Hematopoietic multipotent progenitor cell treated with erythropoietin and hydrocortisone succinate and interleukin-3 and kit ligand, for 15 days (in vitro differentiated cells): Measurements from ENCODE around the gene IYD.
"Not testable (repeated sequence)": the region's sequence is repeated elsewhere in the genome, so short reads cannot be mapped to it uniquely, and the experiment has no call there.

Experiments
- DNase-seq: peaks from one replicate; pipeline ENCODE4 v3.0.0-alpha.2; 2015; ENCODE audit warnings: low spot score

IYD gene

DNA sequence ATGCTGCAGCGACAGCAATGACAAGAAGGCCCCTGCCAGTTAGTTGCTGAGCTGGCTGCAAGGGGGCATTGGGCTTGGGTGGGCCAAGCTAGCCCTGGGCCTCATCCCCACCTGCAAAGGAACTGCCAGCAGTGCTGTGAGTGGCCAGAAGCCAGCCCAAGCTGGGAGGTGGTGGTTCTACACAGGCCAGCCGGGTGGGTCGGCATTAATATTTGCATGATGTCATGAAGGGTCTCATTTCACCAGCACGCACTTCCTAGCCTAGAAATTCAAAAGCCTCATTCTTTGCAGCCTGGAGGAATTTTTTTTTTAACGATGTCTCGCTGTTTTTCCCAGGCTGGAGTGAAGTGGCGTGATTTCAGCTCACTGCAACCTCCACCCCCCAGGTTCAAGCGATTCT, 62.0 kb downstream of the IYD start:
- DNase-seq, result no peak

DNA sequence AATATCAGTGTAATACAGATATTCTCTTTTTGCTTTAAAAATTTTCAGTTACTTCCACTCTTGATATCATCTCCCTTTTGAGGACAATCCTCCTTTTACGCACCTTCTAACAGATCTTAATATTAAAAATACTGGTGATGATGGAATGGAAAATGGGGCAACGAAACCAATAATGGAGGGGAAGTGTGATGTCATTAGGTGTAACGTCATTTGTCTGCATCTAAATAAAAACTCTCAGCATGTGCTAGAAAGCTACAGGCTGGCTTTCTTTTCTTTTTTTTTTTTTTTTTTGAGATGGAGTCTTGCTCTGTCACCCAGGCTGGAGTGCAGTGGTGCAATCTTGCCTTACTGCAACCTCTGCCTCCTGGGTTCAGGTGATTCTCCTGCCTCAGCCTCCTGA, 66.5 kb downstream of the IYD start:
- DNase-seq, result no peak

DNA sequence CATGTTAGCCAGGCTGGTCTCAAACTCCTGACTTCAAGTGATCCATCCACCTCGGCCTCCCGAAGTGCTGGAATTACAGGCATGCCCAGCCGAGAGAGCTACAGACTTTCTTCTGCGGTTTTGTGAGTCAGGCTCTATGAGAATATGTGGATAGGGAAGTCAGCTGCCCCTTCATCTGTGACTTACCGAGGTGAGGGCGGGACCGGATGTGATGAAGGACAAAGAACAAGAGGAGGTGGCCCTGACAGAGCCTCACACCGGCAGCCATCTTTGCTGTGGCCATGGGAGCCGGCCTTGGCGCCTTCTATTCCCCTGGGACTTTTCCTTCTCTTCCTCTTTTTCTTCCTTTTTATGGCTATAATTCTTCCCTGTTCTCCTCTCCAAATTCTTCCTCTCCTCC, 67.0 kb downstream of the IYD start:
- DNase-seq, result no peak

DNA sequence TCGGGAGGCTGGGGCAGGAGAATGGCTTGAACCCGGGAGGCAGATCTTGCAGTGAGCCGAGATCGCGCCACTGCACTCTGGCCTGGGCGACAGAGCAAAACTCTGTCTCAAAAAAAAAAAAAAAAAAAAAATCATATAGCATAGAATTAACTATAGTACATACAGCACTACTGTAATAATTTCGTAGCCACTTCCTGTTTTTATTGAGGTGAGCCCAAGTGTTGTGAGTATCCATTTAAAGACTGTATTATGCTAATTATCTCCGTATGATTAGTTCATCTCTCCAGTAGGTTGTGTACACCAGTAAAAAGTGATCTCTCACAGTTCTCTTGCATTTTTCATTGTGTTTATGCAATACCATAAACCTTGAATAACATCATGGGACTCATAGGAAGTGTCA, 70.6 kb downstream of the IYD start:
- DNase-seq, result no peak

DNA sequence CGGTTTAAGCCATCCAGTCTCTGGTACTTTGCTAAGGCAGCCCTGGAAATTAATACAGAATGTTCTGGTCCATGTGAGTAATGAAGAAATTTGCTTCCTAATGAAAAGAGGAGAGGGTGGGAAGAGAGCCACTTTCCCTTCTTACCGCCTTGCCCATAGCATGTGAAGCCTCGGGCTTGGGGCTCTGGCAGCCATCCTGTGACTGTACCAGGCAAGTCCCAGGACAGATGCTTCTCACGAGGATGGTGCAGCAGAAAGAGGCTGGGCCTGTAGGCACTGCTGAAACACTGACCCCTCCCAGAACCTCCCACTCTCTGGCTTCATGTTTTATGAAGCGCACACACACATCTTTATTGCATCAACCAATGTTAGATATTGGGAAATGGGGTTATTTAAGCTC, 74.8 kb downstream of the IYD start:
- DNase-seq, result no peak

DNA sequence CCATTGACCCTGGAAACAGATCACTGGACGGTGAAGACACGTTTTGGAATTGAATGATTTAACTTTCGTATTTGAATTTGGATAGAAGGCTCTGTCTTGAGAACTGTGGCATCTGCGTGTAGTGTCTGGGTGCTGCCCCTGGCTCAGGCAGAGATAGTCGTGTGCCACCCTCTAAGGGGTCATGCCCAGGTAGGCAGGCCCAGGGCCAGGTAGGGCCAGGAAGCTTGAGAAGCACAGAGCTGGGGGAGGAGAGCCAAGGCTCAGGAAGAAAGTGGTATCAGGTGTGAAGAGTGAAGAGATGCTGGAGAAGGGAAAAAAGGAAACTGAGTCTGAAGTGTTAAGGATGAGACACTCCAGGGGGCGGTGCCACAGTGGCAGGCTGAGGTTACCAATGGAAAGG, 75.5 kb downstream of the IYD start:
- no peak for DNase-seq

DNA sequence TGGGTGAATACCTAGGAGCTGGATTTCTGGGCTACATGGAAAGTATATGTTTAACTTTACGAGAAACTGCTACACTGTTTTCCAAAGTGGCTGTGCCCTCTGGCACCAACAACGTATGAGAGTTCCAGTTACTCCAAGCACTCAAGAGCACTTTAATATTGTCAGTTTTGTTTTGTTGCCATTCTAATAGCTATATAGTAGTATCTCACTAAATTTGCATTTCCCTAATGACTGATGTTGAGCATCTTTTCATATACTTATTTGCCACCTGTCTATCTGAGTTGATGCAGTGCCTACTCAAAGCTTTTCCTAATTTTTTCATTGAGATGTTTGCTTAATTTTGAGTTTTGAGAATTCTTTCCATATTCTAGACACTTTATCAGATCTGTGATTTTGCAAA, 76.7 kb downstream of the IYD start:
- no peak for DNase-seq

DNA sequence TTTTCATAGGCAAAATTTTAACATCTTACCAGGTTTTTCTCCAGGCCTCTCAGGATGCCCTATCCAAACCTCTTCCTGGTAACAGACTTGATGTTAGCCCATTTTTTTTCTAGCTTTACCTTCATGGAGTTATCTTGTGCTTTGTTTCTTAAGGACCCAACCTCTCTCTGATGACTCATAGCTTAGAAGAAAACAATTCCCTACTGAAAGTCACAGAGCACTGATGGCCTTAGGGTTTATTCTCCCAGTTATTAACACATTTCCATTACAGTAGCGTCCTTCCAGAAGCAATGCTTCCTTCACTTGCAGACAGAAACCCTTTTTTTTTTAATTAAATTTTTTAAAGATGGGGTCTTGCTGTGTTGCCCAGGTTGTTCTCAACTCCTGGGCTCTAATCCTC, 79.4 kb downstream of the IYD start:
- DNase-seq, result no peak

DNA sequence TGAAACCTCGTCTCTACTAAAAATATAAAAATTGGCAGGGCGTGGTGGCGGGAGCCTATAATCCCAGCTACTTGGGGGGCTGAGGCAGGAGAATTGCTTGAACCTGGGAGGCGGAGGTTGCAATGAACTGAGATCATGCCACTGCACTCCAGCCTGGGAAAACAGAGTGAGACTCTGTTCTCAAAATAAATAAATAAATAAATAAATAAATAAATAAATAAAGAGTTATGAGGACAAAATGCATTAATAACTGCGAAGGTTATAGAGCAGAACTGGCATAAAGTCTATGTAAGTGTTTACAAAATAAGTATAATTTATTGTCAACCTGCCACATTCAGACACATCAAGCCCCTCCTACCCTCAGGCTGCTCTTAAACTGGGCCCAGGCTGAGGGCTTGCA, 80.2 kb downstream of the IYD start:
- not testable (repeated sequence) for DNase-seq

DNA sequence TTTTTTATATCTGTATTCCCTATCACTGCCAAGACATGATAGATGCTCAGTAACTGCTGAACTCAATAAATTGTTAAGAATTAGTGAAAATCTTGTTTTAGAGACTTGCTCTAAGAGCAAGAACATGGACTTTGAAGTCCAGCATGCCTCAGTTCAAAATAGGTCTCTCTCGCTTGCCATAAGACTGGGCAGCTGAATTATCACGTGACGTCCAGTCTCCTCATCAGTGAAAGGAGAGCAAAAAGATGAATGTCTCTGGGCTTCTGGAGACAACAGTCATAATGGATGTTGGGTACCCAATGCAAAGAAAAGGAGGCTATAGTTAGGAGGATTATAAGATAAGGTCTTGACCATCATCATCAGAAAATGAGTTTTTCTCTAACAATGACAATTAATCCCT, 82.1 kb downstream of the IYD start:
- DNase-seq, result no peak

DNA sequence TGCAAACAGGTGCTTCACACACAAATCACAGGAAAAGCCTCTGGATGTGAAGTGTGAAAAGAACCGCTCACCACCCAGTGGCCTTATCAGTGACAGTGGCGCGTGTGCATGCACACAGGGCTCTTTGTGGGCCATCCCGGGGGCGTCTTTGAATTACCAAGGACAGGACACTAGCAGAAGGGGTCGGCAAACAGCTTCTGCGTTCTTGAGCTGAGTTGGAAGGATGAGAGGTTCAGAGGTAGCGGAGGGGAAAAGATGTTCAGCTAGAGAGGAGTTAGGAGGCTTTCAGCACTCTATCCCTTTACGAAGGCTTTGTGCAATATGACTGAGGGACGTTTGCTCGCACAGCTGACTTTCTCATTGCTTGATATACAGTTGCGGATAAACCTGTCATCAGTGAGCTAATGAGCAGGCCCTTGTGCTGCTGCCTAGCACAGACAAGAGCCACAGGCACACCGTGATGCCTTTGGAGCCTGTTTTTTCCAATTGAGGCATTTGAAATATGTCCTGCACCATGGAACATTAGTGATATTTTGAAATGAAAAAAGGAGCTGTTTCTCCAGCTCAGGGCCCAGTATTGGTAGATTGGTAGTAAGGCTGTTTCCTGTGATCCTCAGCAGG, 83.1 kb downstream of the IYD start:
- DNase-seq, result no peak

DNA sequence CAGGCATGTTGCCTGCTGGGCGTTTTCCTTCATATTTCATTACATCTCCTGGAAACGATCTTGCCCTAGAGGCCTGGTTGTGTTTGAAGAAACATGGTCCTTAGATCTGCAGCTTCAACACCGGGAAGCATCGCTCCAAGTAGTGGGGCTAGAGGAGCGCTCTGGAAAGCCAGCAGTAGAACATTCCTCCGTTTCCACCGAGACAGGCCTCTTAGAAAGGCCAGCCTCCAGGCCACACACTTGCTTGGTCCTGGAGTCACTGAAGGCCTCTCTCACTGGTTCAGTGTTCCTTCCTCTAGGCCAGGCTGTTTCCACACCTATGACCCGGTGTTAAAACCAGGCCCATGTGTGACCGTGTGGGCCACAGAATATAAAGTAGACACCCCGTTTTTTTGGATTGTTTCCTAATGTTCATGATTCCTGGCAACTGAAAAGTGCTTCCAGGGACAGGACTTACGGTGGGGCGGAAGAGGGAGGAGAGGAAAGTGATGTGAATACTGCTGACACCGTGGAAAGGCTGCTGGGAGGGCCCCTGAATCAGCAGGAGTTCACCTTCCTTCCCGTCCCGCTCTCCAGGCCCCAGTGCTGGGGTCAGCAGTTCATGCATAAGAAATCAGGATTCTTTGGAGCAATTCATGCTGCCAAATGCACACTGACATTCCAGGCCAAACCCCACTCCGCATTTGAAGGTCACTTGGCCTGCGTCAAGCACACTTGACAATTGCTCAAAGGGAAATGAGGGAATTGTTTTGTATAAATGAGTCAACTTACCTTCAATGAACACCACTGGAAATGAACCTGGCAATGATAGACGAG, 83.8 kb downstream of the IYD start:
- no peak for DNase-seq

DNA sequence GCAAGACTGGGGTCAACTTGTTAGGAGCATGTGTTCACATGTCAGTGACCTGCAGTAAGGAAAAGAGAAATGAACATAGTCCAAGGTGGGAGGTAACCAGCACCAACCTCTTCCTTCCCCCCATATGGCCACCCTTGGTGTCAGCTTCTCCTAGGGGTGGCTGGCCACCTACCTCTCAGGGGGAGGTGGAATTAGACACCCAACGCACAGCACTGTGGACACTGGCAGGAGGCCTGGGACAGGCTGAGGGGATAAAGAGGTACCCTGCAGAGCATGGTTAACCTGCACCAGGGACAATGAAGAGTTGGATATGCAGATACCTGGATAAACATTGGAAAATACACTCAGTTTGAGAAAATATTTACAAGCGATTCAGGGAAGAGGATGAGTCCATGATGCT, 84.5 kb downstream of the IYD start:
- no peak for DNase-seq
